Activated naive CD4-positive, alpha-beta T cell treated with anti-CD3 and anti-CD28 coated beads for 36 hours (primary cell): ENCODE measurements around the gene TWF2. TPM values are rescaled to one million over a fixed set of nuclear protein-coding genes. Genes with fewer than 3 reads are reported as not detected.

Source experiments
- CTCF ChIA-PET: fragments of 350-600 bp; sonication (Branson Sonifier 250); formaldehyde crosslinking; loops from one replicate; lab custom pipeline; 2021; ENCODE audit warnings: antibody characterized with exemption; lab: Charles Lee
- DNase-seq: peaks from one replicate; pipeline ENCODE4 v3.0.0-alpha.2; 2020
- H3K27ac Mint-ChIP-seq: one replicate; pipeline ENCODE4 v1.8.0; 2021; ENCODE audit warnings: mild to moderate bottlenecking, mixed read lengths
- H3K27me3 Mint-ChIP-seq: one replicate; pipeline ENCODE4 v1.8.0; 2021; ENCODE audit warnings: low read depth, mixed read lengths
- H3K36me3 Mint-ChIP-seq: one replicate; pipeline ENCODE4 v1.8.0; 2021; ENCODE audit warnings: low read depth, mixed read lengths
- H3K4me1 Mint-ChIP-seq: one replicate; pipeline ENCODE4 v1.8.0; 2021; ENCODE audit warnings: low read depth, mixed read lengths
- H3K4me3 Mint-ChIP-seq: one replicate; pipeline ENCODE4 v1.8.0; 2021; ENCODE audit warnings: mild to moderate bottlenecking, moderate library complexity, mixed read lengths
- H3K9me3 Mint-ChIP-seq: one replicate; pipeline ENCODE4 v1.8.0; 2021; ENCODE audit warnings: mixed read lengths
- intact Hi-C: fragments of 100-400 bp; cut with micrococcal nuclease; formaldehyde crosslinking; loops from one replicate; pipeline ENCODE4 v1.15.1; 2023
- total RNA-seq, 2 experiments: library from RNA; stranded (reverse); gene quantifications; one replicate each; pipeline ENCODE4 v1.2.3, GENCODE V29; 2021

TWF2 gene
- total RNA-seq, 2 experiments from 2014 or later: 89.1 to 91.3 TPM

DNA sequence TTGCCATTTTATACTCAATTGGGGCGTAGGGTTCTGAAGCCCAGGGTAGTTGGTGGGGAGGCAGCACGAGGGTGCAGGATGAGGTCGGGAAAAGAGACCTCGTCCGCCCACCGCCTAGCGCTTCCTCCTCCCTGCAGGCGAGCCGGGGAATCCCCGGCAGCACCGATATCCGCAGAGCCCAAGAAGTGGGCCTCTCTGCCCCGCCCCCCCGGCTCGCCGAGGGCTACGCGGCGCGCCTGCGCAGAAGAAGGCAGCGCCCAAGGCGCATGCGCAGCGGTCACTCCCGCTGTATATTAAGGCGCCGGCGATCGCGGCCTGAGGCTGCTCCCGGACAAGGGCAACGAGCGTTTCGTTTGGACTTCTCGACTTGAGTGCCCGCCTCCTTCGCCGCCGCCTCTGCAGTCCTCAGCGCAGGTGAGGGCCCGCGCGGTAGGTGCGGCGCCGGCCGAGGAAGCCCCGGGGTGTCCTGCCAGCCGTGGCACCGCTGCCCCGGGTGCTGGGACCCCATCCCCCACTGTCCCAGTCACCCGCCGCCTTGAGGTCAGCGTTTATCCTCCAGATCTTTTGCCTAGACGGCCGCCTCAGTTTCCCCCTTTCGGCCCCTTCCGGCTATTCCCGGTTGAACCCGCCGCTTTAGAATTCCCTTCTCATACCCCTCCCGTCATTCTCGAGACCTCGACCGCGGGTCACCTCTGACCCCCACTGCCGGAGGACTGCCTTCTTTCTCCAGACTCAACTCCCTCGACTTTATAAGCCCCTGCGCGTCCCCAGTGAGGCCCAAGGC, 40.9 kb downstream of the TWF2 start, which contains the start of gene ALAS1:
Gene ALAS1 (plus strand): TSS at position 319 of the 784 bp plus-strand sequence. CDS start 1,082 bp downstream, outside the sequence.
- Mint-ChIP-seq H3K27me3 (no peaks in the 10 kb centered on the region), H3K9me3 (no peaks in the 10 kb centered on the region), H3K4me3 (peak within 1 kb of the TSS; percentile 92), H3K4me1 (peaks cover 56% of the 10 kb centered on the region), H3K36me3 (peaks cover 29% of the 10 kb centered on the region), H3K27ac (peak within 1 kb of the TSS; percentile 84)
- intact Hi-C loops: loop anchor here (1.0 kb wide), 5 partner anchors 19 to 256 kb away; partner anchors contain the start of genes PARP3, POC1A and TWF2
- CTCF ChIA-PET: interaction anchor here (1.3 to 1.8 kb wide), 3 partner anchors 22 to 197 kb away, joined by 4 to 14 read pairs (median 5); no protein-coding TSS in a partner anchor
- DNase-seq: peak; percentile 94

DNA sequence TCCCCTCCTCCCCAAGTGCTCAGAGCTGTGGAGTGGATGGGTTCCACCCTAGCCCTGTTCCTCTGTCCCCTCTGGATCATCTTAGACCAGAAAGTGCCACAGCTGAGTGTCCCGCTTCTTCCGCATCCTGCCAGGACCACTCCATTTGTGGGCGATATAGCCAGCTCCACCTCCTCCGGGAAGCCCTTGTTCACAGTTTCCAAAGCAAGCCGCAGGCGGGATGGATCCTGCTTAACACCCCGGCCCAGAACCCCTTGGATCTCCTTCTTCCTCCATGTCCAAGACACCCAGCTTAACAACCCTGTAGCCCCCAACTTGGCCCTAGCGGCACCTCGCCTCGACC, 41.5 kb downstream of the TWF2 start:
- intact Hi-C loops: loop anchor here (1.0 kb wide), 1 partner anchor 140 kb away; no protein-coding TSS in a partner anchor
- peak overlapping the region; percentile 84 for H3K27ac Mint-ChIP-seq
- H3K27me3 Mint-ChIP-seq: no peaks in the 10 kb centered on the region
- no peak for DNase-seq
- H3K4me3 Mint-ChIP-seq: peak overlapping the region; percentile 92
- H3K9me3 Mint-ChIP-seq: no peaks in the 10 kb centered on the region
- peaks cover 24% of the 10 kb centered on the region for H3K36me3 Mint-ChIP-seq
- CTCF ChIA-PET: interaction anchor here (1.3 to 1.8 kb wide), 3 partner anchors 23 to 196 kb away, joined by 4 to 14 read pairs (median 5); no protein-coding TSS in a partner anchor
- peaks cover 54% of the 10 kb centered on the region for H3K4me1 Mint-ChIP-seq

DNA sequence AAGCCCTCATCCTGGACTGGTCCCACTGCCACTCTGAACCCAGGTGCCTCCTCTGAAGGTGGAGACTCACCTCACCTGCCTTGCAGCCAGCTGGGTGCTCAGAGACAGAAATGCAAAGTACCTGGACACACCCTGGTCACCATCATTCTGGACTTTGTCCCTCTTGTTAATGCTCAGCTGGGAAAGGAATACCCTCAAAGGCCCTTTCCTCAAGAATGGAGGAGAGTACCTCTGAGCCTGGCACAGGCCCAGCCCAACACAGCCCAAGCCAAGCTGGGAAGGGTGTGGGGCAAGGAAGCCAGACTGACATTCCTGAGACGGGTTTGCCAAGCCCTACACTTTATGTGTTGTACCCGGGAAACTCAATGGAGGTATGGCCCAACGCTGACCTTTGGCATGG, 42.0 kb downstream of the TWF2 start:
- H3K27me3 Mint-ChIP-seq: no peaks in the 10 kb centered on the region
- H3K4me1 Mint-ChIP-seq: peaks cover 49% of the 10 kb centered on the region
- peaks cover 21% of the 10 kb centered on the region for H3K36me3 Mint-ChIP-seq
- intact Hi-C loops: loop anchor here (1.0 kb wide), 1 partner anchor 140 kb away; no protein-coding TSS in a partner anchor
- CTCF ChIA-PET: interaction anchor here (1.3 to 1.8 kb wide), 3 partner anchors 23 to 196 kb away, joined by 4 to 14 read pairs (median 5); no protein-coding TSS in a partner anchor
- no peaks in the 10 kb centered on the region for H3K9me3 Mint-ChIP-seq
- no peak for DNase-seq
- peak overlapping the region; percentile 4 for H3K27ac Mint-ChIP-seq
- H3K4me3 Mint-ChIP-seq: no peak overlapping the region

DNA sequence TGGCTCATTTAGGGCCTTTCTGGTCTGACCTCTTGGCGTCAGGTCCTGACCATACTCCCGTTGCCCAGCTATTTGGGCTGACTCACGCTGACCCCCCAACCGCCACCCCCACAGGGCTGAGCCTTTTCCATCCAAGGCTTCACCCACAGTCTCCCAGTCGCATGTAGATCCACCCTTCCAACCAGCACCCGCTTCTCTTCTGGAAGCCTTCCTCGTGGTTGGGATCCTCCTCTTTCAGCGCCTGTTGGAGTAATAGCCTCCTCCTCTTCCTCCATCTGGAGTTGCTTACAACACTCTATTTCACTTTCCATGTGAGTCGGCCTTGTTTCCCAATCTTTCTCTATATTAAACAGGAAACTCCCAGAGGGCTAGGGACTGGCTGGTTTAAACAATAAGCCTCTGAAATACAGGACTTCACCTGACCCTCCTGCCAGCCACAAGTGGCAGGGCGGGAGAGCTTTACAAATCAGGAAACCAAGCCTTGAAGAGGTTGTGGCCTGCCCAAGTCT, 43.1 kb downstream of the TWF2 start:
- intact Hi-C loops: no loop called here
- H3K36me3 Mint-ChIP-seq: peaks cover 14% of the 10 kb centered on the region
- no peak for DNase-seq
- no peaks in the 10 kb centered on the region for H3K27me3 Mint-ChIP-seq
- peaks cover 38% of the 10 kb centered on the region for H3K4me1 Mint-ChIP-seq
- no peaks in the 10 kb centered on the region for H3K9me3 Mint-ChIP-seq
- H3K4me3 Mint-ChIP-seq: no peak overlapping the region
- CTCF ChIA-PET: interaction anchor here (1.4 to 1.8 kb wide), 2 partner anchors 24 to 143 kb away, joined by 5 read pairs; no protein-coding TSS in a partner anchor
- H3K27ac Mint-ChIP-seq: no peak overlapping the region

DNA sequence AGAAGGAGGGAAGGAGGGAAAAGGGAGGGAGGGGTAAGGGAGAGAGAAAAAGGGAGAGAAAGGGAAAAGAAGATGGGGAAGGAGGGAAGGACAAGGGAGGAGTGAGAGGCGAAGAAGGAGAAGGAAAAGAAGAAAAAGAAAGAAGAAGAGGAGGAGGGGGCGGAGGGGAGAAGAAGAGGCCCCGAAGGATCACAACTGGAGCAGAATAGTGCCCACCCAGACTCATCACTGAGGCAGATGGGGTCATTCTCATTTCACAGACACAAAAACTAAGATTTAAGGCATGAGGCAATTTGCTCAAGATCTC, 43.7 kb downstream of the TWF2 start:
- Mint-ChIP-seq H3K4me1 (peaks cover 35% of the 10 kb centered on the region), H3K27me3 (no peaks in the 10 kb centered on the region), H3K4me3 (no peak overlapping the region), H3K9me3 (no peaks in the 10 kb centered on the region), H3K27ac (no peak overlapping the region), H3K36me3 (peaks cover 11% of the 10 kb centered on the region)
- CTCF ChIA-PET: interaction anchor here (1.4 kb wide), 1 partner anchor 25 kb away, joined by 5 read pairs; no protein-coding TSS in a partner anchor
- intact Hi-C loops: no loop called here
- no peak for DNase-seq

DNA sequence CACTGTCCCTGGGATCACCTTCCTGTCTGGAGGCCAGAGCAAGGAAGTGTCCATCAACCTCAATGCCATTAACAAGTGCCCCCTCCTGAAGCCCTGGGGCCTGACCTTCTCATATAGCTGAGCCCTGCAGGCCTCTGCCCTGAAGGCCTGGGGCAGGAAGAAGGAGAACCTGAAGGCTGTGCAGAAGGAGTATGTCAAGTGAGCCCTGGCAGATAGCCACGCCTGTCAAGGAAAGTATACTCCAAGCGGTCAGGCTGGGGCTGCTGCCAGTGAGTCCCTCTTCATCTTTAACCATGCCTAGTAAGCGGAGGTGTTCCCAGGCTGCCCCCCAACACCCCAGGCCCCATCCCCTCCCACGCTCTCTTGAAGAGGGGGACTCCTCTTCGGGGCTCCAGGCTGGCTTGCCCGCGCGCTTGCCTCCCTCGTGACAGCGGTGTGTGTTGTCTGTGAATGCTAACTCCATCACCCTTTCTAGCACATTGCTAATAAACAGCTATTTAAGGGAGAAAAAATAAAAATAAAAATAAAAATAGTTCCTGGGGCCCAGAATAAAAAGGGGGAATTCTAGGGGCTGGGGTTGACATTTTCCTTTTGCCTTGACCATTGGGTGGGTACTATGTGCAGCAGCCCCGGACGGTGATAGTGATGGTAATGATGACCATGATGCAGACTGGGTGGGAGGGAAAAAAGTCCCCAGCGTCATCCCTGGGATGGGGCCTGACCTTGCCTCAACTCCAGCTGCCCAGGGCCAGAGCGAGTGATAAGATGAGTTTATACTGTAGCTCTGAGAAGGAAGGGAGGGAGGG, 44.3 kb downstream of the TWF2 start:
- CTCF ChIA-PET: interaction anchor here (0.5 to 1.4 kb wide), 2 partner anchors 26 to 27 kb away, joined by 4 to 5 read pairs; no protein-coding TSS in a partner anchor
- H3K27ac Mint-ChIP-seq: no peak overlapping the region
- peaks cover 7% of the 10 kb centered on the region for H3K36me3 Mint-ChIP-seq
- no peaks in the 10 kb centered on the region for H3K9me3 Mint-ChIP-seq
- no peak overlapping the region for H3K4me3 Mint-ChIP-seq
- peaks cover 31% of the 10 kb centered on the region for H3K4me1 Mint-ChIP-seq
- intact Hi-C loops: no loop called here
- no peaks in the 10 kb centered on the region for H3K27me3 Mint-ChIP-seq
- no peak for DNase-seq

DNA sequence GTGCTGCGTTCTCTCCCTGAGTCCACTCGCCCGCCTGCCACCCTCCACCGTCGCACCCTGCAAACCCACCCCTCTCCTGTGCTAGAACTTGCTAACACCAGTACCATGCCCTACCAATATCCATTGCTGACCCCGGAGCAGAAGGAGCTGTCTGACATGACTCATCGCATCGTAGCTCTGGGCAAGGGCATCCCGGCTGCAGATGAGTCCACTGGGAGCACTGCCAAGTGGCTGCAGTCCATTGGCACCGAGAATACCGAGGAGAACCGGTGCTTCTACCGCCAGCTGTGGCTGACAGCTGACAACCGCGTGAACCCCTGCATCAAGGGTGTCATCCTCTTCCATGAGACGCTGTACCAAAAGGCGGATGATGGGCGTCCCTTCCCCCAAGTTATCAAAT, 45.9 kb downstream of the TWF2 start:
- H3K27me3 Mint-ChIP-seq: no peaks in the 10 kb centered on the region
- H3K4me3 Mint-ChIP-seq: no peak overlapping the region
- intact Hi-C loops: no loop called here
- CTCF ChIA-PET: interaction anchor here (1.4 kb wide), 1 partner anchor 146 kb away, joined by 4 read pairs; no protein-coding TSS in a partner anchor
- H3K27ac Mint-ChIP-seq: no peak overlapping the region
- H3K36me3 Mint-ChIP-seq: no peaks in the 10 kb centered on the region
- no peak for DNase-seq
- no peaks in the 10 kb centered on the region for H3K9me3 Mint-ChIP-seq
- peaks cover 19% of the 10 kb centered on the region for H3K4me1 Mint-ChIP-seq

DNA sequence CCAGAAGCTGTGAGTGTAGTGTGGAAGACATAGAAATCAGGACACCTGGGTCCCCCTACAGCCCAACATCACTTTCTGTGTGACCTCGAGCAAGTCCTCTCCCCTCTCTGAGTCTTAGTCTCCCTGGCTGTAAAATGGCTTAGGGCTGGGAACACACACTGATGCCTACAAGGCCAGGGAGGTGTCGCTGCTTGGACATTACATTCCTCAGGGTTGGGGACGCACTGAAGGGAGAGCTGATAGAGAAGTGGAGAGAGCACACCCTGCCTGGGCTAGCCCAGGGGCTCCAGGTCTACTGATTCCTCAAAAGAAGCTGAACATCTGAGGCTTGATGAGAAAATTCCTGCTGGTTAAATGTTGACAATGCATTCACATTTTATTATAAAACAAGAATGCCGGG, 47.3 kb downstream of the TWF2 start:
- Mint-ChIP-seq H3K4me1 (peaks cover 8% of the 10 kb centered on the region), H3K9me3 (no peaks in the 10 kb centered on the region), H3K36me3 (no peaks in the 10 kb centered on the region), H3K27me3 (no peaks in the 10 kb centered on the region), H3K27ac (no peak overlapping the region), H3K4me3 (no peak overlapping the region)
- intact Hi-C loops: no loop called here
- no peak for DNase-seq
- CTCF ChIA-PET: interaction anchor here (1.4 kb wide), 1 partner anchor 147 kb away, joined by 4 read pairs; no protein-coding TSS in a partner anchor

DNA sequence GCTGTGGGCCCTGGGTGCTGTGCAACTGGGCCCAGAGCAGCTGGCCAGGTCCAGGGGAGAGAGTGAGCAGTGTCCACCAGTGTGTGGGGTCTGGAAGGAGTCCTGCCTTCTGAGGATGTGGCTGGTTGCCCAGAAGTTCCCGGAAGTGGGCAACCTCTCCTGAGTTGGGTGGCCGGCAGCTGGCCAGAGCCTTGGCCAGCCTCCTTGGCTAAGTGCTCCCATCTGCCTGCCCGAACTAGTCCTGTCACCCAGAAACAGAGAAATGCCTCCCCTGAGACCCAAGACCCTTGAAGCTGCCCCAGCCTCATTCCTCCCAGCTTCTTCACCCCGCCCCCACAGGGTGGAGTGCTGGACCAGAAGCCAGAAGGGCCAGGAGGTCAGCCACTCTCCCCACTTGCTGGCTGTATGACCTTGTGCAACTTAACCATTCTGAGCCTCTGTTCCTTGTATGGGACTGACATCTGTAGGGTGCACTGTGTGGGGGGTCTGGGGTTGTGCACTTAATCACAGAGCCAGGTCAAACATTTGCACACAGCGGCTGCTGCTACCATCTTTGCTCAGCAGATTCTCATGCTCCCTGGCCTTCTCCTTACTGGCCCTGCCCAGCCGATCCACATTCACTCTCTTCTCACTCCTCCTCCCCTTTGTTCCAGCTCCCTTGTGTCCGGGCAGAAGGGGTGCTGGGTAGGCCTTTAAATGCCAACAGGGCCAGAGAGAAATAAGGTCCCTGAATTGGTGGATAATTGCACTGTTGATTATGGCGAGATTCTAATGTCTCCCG, 48.5 kb downstream of the TWF2 start:
- intact Hi-C loops: no loop called here
- Mint-ChIP-seq H3K27ac (no peak overlapping the region), H3K4me1 (no peaks in the 10 kb centered on the region), H3K36me3 (no peaks in the 10 kb centered on the region), H3K27me3 (no peaks in the 10 kb centered on the region), H3K9me3 (no peaks in the 10 kb centered on the region), H3K4me3 (no peak overlapping the region)
- CTCF ChIA-PET: no interaction called here
- no peak for DNase-seq

DNA sequence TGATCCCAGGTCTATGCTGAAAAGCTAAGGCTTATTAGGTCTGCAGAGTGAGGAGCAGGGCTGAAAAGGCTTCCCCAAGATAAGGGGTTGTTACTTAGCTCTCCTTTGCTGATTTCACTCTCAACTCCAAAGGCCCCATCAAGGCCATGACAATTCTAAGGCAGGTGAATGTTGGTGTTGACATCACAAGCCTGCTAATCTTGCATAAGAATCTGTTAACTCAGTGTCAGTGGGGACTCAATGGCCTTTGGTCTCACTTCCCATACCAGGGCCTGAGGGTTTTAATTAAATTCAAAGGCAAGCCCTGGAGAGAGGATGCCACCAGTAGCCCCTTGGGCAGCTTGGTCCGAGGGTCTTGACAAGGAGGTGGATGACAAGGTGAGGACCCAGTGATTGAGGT, 50.4 kb downstream of the TWF2 start:
- no peaks in the 10 kb centered on the region for H3K9me3 Mint-ChIP-seq
- H3K27me3 Mint-ChIP-seq: no peaks in the 10 kb centered on the region
- CTCF ChIA-PET: interaction anchor here (0.6 kb wide), 1 partner anchor 206 kb away, joined by 3 read pairs; no protein-coding TSS in a partner anchor
- intact Hi-C loops: no loop called here
- H3K36me3 Mint-ChIP-seq: no peaks in the 10 kb centered on the region
- no peak overlapping the region for H3K27ac Mint-ChIP-seq
- no peaks in the 10 kb centered on the region for H3K4me1 Mint-ChIP-seq
- DNase-seq: no peak
- H3K4me3 Mint-ChIP-seq: no peak overlapping the region

DNA sequence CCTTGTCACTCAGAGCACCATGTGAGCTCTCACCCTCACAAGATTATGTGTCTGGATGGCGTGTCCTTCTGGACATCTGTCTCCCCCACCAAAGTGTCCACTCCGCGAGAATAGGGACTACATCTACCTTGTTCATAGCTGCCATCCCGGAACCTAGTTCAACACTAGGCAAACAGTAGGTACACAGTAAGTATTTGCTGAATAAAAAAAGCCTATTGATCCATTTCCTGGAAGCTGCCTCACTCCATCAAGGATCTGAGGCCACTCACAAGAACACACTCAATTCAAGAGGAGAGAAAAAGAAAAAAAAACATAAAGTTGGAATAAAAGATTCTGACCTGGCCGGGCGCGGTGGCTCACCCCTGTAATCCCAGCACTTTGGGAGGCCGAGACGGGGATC, 52.2 kb downstream of the TWF2 start:
- H3K9me3 Mint-ChIP-seq: no peaks in the 10 kb centered on the region
- H3K27me3 Mint-ChIP-seq: no peaks in the 10 kb centered on the region
- H3K4me3 Mint-ChIP-seq: no peak overlapping the region
- H3K4me1 Mint-ChIP-seq: no peaks in the 10 kb centered on the region
- no peak for DNase-seq
- intact Hi-C loops: no loop called here
- H3K27ac Mint-ChIP-seq: no peak overlapping the region
- CTCF ChIA-PET: interaction anchor here (0.7 to 0.9 kb wide), 2 partner anchors 186 to 544 kb away, joined by 3 read pairs; no protein-coding TSS in a partner anchor
- no peaks in the 10 kb centered on the region for H3K36me3 Mint-ChIP-seq
